ENCODE measurements around the gene GAREM1.

GRCh38 chr18:32393407-32393806, 77.3 kb downstream of the GAREM1 start:
- TF ChIP-seq, protein P1, sequence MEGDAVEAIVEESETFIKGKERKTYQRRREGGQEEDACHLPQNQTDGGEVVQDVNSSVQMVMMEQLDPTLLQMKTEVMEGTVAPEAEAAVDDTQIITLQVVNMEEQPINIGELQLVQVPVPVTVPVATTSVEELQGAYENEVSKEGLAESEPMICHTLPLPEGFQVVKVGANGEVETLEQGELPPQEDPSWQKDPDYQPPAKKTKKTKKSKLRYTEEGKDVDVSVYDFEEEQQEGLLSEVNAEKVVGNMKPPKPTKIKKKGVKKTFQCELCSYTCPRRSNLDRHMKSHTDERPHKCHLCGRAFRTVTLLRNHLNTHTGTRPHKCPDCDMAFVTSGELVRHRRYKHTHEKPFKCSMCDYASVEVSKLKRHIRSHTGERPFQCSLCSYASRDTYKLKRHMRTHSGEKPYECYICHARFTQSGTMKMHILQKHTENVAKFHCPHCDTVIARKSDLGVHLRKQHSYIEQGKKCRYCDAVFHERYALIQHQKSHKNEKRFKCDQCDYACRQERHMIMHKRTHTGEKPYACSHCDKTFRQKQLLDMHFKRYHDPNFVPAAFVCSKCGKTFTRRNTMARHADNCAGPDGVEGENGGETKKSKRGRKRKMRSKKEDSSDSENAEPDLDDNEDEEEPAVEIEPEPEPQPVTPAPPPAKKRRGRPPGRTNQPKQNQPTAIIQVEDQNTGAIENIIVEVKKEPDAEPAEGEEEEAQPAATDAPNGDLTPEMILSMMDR (conservative IDR thresholded peaks at IDR 0.05 in 1 of 2, IDR thresholded peaks at IDR 0.05 in 1 of 2; ENCODE audit: low read depth in 1 of 2, low read length in 2 of 2): no peak
- TF ChIP-seq EZH2 (IDR thresholded peaks at IDR 0.05; ENCODE audit: low read length, missing control alignments): no peak
